ENCODE measurements around the gene KRTAP25-1.

Gene KRTAP25-1, protein sequence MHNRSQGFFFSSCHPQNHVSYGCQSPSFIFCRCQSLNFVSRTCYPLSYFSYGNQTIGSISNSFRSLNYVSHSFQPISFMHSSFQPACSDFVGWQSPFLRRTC

DNA sequence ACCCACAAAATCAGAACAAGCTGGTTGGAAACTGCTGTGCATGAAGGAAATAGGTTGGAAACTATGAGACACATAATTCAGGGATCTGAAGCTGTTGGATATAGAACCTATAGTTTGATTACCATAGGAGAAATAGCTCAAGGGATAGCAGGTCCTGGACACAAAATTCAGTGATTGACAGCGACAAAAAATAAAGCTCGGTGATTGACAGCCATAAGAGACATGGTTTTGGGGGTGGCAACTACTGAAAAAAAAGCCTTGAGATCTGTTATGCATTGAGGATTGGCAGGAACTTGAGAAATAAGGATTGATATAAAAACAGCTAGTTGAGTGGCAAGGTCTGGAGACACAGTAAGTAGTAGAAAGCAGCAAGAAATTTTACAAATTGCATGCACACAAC lies at the start of gene KRTAP25-1:
TSS of gene KRTAP25-1 (minus strand) at position 300 of the 400 bp plus-strand sequence. CDS start at position 276, 24 bp downstream.
- no peak for DNase-seq

DNA sequence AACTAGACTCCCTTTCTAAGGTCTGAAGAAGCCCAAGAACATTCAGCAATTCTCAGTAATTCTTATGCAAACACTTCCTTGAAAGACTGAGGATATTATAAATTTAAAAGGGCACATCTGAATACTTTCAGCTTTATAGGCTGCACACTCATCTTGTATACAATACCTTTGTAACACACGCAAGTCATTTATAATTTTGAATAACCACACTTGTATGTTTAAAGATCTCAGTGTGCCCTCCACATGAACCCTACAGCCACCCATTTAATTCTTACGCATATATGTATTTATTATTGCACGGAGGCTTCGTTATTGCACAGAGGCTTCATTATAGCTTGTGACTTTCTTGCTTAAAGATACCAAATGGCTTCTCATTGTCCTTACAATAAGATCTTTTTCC lies 49.4 kb upstream of the KRTAP25-1 start:
- DNase-seq: no peak

DNA sequence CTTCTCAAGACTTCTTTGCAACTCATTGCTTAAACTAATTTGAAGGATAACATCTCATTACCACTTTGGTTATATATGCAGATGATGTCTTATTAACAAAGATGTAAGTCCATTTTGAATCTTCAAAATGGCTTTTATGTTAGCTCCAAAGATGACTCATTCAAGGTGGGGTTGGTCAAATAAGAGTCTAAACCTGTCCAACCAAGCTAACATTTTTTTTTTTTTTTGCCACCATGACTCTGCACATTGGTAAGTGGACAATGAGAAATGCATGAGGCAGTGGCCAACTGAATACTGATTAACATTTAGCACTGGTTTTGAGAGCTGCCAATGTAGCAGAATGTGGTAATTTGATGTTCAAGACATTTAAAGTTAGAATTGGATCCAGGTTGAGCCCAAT lies 48.5 kb upstream of the KRTAP25-1 start:
- DNase-seq: no peak

DNA sequence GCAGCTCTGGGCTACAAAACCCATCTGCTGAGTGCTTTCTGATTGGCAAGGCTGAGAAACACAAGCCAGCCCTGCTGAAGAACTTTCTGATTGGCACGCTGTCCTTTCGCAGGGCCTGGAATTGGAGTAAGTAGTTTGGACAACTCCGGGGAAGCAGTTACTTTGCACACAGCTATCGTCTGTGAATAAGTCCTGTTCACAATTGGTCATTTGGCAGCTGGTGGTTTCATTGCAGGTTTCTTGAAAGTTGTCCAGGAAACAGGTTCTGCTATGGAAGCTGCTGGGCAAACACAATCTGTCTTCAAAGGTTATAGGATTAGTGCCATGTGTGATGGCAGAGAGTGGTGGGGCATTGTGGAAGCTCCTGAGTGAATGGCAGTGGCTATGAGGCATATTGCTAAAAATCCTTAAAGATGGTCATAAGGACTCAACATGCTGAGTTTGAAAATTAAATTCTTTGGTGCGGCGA lies 48.0 kb upstream of the KRTAP25-1 start, which contains the start of gene KRTAP27-1:
TSS of gene KRTAP27-1 (minus strand) at position 419 of the 469 bp plus-strand sequence. CDS start at position 393, 26 bp downstream.
- no peak for DNase-seq

DNA sequence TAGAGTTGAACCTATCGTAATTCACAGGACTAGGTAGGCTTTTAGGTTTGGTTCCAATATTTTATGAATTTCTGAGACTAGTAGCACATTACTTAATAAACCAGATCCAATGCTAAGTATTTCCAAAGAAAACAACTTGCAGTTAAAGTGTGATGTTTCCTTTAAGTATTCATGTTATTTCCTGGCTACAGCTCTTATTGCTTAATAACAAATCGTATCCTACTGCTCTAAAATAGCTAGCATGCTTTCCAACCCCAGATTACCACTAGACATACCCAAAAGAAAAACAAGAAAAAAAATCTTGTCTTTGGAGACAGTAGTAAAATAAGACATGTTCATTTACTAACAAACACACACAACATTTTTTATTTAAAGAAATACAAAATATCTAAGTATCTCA lies 47.3 kb upstream of the KRTAP25-1 start:
- DNase-seq: no peak

DNA sequence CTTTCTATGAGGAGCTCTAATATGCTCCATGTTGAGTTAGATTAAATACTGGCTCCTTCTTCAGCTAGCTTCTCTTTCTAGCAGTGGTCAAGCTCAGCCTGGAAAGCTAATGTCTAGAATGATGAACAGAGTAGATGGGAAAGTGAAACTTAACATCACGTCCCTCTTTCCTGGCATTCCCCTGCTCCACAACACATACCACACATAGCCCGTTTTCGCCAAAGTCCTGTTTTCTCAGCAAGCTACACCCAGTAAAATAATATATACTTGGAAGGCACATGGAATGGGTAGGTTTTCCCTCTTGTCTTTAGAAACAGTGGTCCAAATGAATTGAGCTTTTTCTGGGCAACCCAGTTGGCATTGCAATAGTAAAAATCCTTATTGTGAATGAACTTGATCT lies 44.4 kb upstream of the KRTAP25-1 start:
- no peak for DNase-seq

DNA sequence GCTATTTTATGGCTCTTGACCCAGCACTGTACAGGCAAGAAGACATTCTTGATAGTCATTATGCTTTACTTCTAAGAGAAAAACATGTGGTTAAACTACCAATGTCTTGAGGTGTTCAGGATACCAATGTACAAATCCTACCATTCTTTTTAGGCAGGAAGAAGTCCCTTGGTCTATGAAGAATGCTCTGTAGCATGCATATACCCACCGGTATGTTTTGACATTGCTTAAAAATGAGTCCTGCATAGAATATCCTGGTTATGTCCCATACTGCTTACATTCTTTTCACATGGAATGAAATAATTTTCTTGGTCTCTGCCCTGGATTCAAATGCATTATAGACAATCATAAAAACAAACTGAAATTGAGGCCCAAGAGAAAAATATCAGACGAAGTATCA lies 43.4 kb upstream of the KRTAP25-1 start:
- no peak for DNase-seq

DNA sequence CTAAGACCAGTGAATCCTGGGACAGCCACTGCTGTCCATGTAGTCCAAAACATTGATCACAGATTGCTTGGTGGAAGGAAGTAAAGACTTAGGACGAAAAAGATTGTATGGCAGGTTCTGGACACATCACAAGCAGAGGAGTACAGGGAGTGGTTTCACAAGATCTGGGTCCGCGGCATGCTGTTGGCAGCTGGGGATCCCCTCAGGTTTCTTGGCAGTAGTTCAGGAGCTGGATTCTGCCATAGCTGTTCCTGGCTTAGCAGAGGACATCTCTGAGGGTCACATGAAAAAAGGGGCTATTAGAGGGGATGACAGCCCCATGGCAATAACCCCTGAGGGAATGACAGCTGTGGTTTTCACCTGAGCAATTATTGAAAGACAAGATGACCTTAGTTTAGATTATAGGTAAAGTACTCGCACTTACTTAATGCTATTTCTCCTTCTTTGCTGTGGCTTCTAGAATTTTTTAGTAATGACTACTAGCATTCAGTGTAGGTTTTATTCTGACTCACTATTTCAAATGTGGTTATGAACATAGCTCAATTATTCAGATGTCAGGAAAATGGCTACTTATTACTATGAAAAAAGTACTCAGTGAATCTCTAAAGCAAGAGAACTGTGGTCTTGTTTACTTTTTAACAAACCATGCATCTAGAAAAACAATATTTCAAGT lies 40.0 kb upstream of the KRTAP25-1 start:
- no peak for DNase-seq

DNA sequence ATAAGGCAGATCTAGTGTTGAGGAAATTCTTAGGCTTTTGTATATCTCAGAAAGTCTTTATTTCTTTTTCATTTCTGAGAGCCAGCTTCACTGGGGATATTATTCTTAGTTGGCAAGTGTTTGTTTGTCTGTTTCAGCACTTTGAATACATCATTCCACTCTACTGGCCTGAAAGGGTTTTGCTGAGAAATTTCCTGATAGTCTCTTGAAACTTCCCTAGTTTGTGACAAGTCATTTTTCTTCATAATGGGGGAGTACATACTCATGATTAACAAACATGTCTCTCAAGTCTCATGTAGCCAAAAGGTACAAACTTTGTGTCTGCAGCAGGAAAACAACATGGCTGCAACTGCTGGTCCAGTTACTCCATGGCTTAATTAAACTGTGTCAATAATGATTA lies 37.1 kb upstream of the KRTAP25-1 start:
- no peak for DNase-seq

DNA sequence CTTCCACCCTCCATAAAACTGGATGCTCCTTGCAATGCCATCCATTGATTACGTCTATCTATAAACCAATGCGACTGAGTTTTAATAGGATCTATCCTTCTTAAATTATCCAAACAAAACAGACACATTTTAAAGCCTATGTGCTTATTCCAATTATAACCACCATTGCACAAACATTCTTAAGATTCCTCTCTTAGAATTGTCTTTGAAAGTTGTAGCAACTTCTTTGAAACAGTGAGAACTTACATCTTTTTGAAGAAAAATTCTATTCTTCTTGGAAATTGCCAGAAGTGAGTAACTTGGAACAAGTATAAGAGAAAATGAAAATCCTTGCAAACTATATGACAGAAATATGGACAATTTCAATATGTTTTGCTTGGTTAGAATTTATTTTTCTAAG lies 30.9 kb upstream of the KRTAP25-1 start, which contains the start of gene KRTAP26-1:
TSS of gene KRTAP26-1 (minus strand) at position 101 of the 400 bp plus-strand sequence. CDS start 280 bp downstream, outside the sequence.
- DNase-seq: no peak

DNA sequence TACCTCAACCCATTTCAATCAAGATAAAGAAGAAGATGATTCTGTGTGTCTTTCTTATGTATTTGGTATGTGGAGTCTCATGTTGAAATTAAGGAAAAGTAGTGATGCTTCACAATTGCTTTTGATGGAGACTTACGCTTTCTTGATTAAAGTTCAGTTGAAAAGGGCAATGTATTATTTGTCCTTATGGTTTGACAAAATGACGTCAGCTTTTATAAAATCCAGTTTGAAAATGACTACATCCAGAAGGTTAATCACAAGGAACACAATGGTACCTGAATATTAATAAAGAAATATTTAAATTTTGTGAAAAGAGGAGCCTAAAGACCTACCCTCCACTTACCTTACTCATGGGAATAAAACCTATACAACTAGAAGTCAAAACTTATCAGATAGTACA lies 26.4 kb upstream of the KRTAP25-1 start:
- DNase-seq: no peak

DNA sequence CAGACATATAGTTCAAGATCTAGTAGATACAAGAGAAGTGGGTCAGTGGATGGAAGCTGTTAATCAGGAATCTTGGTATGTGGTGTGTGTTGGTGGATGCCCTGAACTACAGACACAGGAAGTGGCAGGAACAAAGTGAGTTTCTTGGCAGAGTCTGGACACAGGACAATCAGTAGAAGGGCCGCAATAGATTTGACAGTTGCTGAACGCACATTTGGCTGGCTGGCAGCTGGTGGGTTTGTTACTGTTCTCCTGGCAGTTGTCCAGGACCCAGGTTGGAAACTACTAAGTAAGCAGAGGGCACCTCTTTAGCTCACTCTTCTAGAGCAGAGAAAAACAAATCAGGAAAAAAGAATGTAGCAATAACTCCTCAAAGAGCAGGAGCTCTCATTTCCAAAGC lies 17.6 kb upstream of the KRTAP25-1 start:
- DNase-seq: no peak

DNA sequence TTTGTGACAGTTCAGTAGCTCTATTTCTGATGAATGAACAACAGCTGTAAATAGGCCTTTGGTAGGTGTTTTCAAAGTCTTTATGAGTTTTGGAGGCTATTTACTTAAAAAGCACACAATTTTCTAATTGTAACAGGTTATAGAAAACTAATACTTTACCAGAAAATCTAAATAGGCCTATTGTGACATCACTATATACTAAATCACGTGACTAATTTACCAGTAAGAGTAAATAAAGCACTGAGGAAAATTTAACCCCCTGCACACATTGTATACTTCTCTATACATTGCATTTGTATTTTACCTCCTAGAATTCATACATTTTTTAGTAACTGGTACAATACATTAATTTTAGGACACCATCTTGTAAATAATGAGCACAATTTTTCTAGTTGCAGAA lies 15.8 kb upstream of the KRTAP25-1 start:
- DNase-seq: no peak

DNA sequence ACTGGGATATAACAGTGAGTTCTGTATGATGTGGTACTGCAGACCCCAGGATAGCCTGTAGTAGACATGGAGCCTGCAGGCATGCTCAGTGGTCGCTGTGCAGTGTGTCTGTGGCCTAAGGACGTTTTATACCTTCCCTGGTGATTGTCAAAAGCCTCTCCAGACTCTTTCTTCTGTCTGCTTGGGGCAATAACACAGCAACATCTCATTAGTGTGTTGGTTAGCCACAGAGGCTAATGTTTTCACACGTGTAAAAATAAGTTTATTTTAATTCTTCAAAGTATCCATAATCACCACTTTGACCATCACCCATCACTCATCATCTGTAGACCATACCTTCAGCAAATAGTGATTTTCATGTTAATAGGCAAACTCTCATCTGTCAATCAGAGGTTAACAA lies 6.5 kb downstream of the KRTAP25-1 start, which contains the start of gene KRTAP24-1:
TSS of gene KRTAP24-1 (minus strand) at position 101 of the 400 bp plus-strand sequence. CDS start at position 83, 18 bp downstream.
- no peak for DNase-seq

DNA sequence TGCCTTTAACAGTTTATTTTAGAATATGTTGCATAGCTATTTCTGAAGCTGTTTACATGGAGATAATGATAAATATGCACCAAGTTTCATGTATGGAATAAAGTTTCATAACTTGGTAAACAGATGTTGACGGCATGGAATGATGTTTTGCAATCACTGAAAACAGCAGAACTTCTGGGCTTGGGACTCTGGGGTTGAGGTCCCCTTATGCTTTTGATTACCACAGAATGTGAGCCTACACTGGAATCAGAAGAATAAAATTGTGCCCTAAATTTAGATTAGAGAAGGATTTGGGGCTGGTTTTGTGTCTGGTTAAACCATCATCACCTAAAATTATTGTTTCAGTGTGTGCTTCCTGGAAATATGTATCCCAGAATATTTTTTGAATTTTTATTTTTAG lies 17.7 kb downstream of the KRTAP25-1 start:
- DNase-seq: no peak

DNA sequence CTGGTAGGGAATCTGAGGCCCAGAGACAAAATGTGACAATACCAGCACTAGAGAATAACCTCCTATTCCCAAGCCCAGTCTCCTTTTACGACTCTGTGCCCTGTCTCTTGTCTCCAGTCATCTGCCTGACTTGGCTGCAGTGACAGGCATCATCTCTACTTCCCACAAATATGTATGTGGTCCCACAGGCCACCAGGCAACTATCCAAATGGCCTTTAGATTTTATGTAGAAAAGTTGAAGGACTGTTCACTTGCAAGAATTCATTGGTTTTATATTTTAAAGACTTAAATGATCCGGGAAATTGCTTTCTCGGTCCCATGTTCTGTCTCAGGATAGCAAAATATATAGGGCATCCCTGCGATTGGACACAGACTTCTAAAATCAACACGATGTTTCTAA lies 18.2 kb downstream of the KRTAP25-1 start:
- DNase-seq: no peak

DNA sequence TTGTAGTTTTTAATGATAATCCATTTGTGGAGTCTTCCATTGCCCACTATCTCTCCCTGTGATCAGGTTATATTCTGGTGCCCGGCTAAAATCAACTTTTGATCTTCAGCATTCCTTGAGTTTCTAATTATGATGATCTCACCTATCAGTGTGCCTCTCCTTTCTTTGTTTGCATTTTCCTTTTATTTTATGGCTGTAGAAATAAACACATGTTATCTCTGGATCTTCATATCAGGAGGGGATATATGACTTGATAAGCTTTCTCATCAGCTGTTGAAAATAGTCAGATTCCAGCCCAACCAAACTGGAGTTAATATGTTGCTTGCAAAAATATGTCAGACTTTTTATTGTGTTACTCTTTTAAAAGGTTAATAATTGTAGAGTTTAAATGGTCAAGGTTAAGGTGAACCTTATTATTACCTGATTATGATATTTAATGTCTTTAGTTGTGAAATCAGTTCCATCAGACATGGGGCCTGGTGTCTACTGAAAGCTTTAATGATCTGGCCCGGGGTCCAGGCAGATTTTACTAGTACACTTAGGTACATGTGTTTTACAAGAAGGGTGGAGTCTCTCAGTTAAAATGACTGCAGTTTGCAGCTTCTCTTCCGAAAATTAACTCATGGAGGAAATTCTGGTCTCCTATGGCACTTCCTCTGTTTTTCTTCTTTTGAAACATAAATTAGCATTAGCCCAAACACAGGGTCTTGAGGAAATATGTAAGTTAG lies 19.3 kb downstream of the KRTAP25-1 start:
- no peak for DNase-seq

DNA sequence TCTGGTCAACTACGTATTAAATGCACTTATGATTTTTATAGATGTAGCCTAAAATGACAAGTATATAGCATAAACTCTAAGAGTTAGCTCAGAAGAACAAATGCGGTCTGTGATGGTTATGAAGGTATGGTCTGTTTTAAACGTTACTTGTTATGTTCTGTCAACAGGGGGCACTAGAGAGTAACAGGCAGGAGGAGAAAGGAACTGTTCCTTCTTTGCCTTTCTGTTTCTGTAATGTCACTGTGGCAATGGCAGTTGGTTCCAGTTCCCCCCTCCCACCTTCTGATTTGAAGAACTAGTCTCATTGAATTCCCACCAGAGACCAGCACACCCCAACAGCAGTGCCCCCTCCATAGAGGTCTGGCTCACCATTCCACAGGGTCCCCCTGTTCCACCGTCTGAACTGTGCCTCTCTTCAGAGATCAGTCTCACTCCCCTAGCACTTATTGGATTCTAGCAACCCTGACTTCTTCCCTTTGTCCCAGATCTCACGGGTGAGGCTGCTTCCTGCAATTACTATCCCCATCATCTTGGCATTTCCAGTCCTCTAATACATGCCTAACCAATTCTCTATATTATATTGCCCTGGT lies 20.6 kb downstream of the KRTAP25-1 start:
- DNase-seq: no peak

DNA sequence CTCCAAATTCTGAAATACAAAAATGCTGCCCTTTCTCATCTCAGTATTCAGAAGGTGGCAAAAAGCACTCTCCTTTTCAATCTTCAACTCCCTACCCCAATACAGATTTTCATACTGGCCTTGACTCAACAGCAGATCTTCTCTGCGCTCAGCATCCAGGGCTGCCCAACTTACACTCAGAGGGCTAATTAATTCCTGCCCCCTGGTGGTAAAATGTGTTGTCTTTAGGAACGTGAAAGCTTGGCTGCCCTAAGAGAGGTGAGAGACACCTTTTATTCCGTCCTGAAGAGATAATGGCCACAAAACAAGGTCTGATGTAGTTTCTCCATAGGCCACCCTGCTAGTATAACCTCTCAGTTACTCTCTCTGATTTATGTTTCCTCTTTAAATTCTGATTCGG lies 31.5 kb downstream of the KRTAP25-1 start:
- DNase-seq: no peak

DNA sequence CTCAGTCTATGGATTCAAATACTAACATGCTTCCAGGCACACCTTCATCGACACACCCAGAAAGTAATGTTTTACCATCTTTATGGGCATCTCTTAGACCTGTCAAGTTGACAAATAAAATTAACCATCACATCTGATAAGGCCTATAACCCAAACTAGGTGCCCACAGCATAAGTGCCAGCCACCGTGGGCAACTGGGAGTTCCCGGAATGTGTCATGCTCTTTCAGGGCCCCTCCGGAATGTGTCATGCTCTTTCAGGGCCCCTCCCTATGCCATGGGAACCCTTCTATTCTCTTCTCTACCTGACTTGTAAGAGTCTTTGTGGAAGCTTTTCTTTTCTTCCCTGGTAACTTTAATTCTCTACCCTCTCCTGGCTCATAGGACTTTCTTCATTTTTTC lies 33.2 kb downstream of the KRTAP25-1 start:
- DNase-seq: no peak

DNA sequence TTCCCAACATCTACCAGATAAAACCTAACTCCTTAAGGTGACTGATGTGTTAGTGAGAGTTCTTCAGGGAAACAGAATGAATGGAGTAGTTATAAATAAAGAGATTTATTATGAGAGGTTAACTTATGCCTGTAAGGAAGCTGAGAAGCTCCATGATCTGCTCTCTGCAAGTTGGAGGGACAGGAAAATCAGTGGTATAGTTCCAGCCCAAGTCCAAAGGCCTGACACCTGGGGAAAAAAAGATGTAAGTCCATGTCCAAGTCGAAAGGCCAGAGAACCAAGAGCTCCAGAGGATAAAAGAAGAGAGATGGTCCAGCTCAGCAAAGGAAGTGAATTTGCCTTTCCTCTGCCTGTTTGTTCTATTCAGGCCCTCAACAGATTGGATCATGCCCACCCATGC lies 33.6 kb downstream of the KRTAP25-1 start:
- DNase-seq: no peak

DNA sequence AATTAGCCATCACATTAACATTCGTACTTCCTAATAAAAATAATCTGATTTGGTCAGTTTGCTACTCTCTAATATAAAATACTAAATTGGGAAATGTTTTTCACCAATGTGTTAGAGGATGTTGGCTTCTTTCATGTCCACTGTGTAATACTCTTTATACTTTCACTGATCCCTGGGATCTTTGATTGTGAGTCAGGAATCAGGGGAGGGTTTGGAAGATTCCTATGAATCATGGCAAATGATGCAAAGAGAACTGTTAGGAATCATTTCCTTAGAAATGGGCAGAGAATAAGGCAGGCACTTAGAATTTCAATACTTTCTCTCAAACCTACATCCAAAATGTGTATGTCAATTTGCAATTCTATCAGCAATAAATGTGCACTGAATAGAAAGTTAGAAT lies 37.5 kb downstream of the KRTAP25-1 start:
- no peak for DNase-seq

DNA sequence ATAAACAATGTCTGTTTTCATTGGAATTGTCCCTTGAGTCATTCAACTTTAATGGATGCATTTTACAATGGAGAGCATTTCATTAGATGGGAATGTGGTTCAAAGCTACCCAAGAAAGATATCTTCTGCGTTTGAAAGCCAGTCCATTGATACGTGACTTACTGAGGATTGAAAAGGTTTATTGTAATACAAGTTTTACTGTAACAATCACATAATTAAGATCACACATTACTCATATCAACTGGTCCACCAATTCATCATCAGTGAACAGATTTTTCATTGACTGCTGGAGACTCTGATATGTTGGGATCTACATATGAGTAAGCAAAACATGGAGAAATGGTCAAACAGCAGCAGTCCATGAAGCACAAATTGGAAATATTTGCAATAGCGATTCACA lies 39.4 kb downstream of the KRTAP25-1 start:
- no peak for DNase-seq

DNA sequence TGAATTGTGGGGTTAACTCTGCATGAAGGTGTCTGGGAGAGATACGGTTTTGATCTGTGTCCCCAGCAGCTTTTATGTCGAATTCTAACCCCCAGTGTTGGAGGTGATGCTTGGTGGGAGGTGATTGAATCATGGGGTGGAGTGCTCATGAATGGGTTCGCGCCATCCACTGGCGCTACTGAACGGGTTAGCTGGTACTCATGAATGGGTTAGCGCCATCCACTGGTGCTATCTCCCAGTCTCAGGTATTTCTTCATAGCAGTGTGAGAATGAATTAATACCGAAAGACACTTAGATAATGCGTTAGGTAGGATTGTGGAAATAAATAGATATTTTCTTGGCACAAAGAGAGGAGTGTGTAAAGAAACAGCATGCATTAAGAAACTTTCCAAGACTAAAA lies 40.5 kb downstream of the KRTAP25-1 start:
- DNase-seq: no peak

Data from stimulated activated CD4-positive, alpha-beta T cell treated with anti-CD3 and anti-CD28 coated beads, Interleukin-12 subunit alpha, Interleukin-12 subunit beta, amount 100 ng/mL, for 4 hours (primary cell).